Measurements from ENCODE around the gene DDX25. TPM values are rescaled to one million over a fixed set of nuclear protein-coding genes. Genes with fewer than 3 reads are reported as not detected.

Gene DDX25
- total RNA-seq, 2 experiments from 2014 or later, result 0.43 to 0.54 TPM

DNA sequence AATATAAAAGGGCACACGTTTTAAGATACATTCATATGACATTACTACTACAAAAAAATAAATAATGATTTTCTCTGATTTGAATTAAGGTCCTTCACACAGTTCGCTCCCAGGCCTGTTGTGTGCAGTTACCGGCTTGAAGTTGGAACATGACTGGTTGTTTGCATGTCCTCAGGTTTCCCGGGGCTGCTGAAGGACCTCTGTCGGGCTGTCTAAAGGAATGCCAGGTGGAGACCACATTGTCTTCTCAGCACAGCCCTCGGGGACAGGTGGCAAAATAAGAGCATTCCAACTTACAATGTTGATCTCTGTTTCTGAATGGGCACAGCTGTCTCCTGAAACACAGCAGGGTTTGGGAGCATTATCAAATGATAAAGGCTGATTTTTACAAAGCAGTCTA lies 56.5 kb downstream of the DDX25 start:
- ATAC-seq, result no peak
- intact Hi-C loops (cut with micrococcal nuclease), result no loop called here
- H3K27ac Mint-ChIP-seq, result no peak overlapping the region
- H3K27me3 Mint-ChIP-seq, result no peaks in the 10 kb centered on the region
- H3K36me3 Mint-ChIP-seq (ENCODE audit: low read depth), result no peaks in the 10 kb centered on the region
- TF ChIP-seq, protein P1, sequence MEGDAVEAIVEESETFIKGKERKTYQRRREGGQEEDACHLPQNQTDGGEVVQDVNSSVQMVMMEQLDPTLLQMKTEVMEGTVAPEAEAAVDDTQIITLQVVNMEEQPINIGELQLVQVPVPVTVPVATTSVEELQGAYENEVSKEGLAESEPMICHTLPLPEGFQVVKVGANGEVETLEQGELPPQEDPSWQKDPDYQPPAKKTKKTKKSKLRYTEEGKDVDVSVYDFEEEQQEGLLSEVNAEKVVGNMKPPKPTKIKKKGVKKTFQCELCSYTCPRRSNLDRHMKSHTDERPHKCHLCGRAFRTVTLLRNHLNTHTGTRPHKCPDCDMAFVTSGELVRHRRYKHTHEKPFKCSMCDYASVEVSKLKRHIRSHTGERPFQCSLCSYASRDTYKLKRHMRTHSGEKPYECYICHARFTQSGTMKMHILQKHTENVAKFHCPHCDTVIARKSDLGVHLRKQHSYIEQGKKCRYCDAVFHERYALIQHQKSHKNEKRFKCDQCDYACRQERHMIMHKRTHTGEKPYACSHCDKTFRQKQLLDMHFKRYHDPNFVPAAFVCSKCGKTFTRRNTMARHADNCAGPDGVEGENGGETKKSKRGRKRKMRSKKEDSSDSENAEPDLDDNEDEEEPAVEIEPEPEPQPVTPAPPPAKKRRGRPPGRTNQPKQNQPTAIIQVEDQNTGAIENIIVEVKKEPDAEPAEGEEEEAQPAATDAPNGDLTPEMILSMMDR (IDR thresholded peaks at IDR 0.05), result no peak
- no peaks in the 10 kb centered on the region for H3K4me1 Mint-ChIP-seq (ENCODE audit: low read depth)
- H3K9me3 Mint-ChIP-seq, result peaks cover 6% of the 10 kb centered on the region
- DNase-seq, result no peak
- POLR2A ChIA-PET, result no interaction called here
- no peak overlapping the region for H3K4me3 Mint-ChIP-seq
- CTCF ChIA-PET, result no interaction called here

DNA sequence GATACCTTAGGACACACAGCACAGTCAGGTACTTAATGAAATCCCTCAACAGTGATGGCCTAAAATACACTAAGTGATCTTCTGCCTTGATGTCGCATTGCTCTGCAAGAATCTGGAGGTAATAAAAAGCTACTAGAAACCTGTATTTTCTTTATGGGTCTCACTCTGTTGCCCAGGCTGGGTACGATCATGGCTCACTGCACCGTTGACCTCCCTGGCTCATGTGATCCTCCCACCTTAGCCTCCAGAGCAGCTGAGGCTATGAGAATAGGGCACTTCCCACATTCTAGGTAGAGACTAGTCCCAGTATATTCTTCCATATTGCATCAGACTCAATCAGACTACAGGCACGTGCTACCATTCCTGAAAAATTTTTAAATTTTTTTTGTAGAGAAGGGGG lies 63.2 kb downstream of the DDX25 start:
- Mint-ChIP-seq H3K4me1 (ENCODE audit: low read depth) (no peaks in the 10 kb centered on the region), H3K9me3 (peaks cover 5% of the 10 kb centered on the region), H3K36me3 (ENCODE audit: low read depth) (no peaks in the 10 kb centered on the region), H3K4me3 (no peak overlapping the region), H3K27ac (no peak overlapping the region), H3K27me3 (no peaks in the 10 kb centered on the region)
- DNase-seq (no peak), ATAC-seq (no peak)
- intact Hi-C loops (cut with micrococcal nuclease), result no loop called here
- ChIA-PET CTCF (no interaction called here), POLR2A (no interaction called here)
- TF ChIP-seq, protein P1 (IDR thresholded peaks at IDR 0.05), result no peak

DNA sequence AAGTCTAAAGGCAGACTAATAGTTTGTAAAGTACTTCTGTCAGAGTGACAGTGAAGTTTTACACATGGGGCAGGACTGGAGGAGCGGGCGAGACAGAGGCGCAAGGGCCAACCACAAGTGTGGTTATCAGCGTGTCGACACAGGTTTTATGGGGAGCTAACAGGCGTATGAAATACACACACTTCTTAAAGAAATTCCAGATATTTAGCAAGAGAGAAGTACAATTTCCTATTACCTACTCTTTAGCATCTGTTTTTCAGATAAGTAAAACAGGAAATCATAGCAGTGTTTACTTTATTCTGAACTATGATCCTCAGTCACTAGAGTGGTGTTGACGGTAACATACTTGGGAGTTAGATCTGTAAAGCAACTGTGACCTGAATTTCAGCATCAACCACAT lies 64.0 kb downstream of the DDX25 start:
- H3K36me3 Mint-ChIP-seq (ENCODE audit: low read depth), result no peaks in the 10 kb centered on the region
- CTCF ChIA-PET, result no interaction called here

DNA sequence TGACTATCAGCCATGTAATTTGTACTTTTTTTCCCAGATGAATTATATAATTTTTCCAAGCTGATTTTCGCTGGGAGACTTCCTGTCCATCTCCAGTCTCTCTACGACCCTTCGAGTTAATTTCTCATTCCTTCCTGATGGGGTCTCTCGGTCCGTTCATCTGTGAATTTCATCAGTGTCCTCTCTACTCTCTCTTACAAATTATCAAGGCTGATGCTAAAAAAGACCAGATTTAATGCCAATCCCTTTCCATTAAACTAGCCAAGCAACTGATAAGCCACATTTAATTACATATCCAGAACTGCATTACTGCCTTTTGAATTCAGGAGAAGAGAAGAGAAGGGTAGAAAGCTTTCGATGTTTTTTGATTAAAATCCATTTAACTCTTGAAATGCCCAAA lies 67.3 kb downstream of the DDX25 start:
- Mint-ChIP-seq H3K4me1 (ENCODE audit: low read depth) (no peaks in the 10 kb centered on the region), H3K27me3 (no peaks in the 10 kb centered on the region), H3K36me3 (ENCODE audit: low read depth) (no peaks in the 10 kb centered on the region), H3K9me3 (no peaks in the 10 kb centered on the region), H3K4me3 (no peak overlapping the region), H3K27ac (no peak overlapping the region)
- no peak for ATAC-seq
- intact Hi-C loops (cut with micrococcal nuclease), result no loop called here
- no peak for DNase-seq
- POLR2A ChIA-PET, result no interaction called here
- TF ChIP-seq, protein P1 (IDR thresholded peaks at IDR 0.05), result no peak
- CTCF ChIA-PET, result no interaction called here

More for the DNA sequence above, 64.0 kb downstream of the DDX25 start:
- Mint-ChIP-seq H3K4me3 (no peak overlapping the region), H3K4me1 (ENCODE audit: low read depth) (no peaks in the 10 kb centered on the region), H3K27ac (no peak overlapping the region), H3K27me3 (no peaks in the 10 kb centered on the region), H3K9me3 (no peaks in the 10 kb centered on the region)
- POLR2A ChIA-PET, result no interaction called here
- TF ChIP-seq, protein P1 (IDR thresholded peaks at IDR 0.05), result no peak
- intact Hi-C loops (cut with micrococcal nuclease), result no loop called here
- DNase-seq (no peak), ATAC-seq (no peak)

DNA sequence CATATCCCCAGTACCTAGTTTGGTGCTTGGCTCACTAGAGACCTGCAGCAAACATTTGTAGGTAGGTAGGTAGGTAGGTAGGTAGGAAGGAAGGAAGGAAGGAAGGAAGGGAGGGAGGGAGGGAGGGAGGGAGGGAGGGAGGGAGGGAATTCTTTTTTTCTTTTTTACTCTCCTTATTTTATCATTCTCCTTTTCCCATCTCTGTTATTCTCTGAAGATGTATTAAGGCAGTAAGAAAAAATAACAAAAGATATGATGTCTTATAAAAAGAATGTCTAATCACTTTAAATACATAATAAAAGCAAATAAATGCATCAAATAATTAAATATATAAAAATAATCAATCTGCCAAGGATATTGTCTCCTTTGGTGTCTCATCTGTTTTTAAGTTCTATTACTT lies 70.0 kb downstream of the DDX25 start:
- ChIA-PET CTCF (no interaction called here), POLR2A (no interaction called here)
- no peaks in the 10 kb centered on the region for H3K9me3 Mint-ChIP-seq
- H3K4me3 Mint-ChIP-seq, result no peak overlapping the region
- no peaks in the 10 kb centered on the region for H3K27me3 Mint-ChIP-seq
- H3K36me3 Mint-ChIP-seq (ENCODE audit: low read depth), result no peaks in the 10 kb centered on the region
- no peak overlapping the region for H3K27ac Mint-ChIP-seq
- DNase-seq (no peak), ATAC-seq (no peak)
- intact Hi-C loops (cut with micrococcal nuclease), result no loop called here
- TF ChIP-seq, protein P1 (IDR thresholded peaks at IDR 0.05), result no peak
- H3K4me1 Mint-ChIP-seq (ENCODE audit: low read depth), result no peaks in the 10 kb centered on the region
